ENCODE measurements around the gene BPIFA1.

Gene BPIFA1

DNA sequence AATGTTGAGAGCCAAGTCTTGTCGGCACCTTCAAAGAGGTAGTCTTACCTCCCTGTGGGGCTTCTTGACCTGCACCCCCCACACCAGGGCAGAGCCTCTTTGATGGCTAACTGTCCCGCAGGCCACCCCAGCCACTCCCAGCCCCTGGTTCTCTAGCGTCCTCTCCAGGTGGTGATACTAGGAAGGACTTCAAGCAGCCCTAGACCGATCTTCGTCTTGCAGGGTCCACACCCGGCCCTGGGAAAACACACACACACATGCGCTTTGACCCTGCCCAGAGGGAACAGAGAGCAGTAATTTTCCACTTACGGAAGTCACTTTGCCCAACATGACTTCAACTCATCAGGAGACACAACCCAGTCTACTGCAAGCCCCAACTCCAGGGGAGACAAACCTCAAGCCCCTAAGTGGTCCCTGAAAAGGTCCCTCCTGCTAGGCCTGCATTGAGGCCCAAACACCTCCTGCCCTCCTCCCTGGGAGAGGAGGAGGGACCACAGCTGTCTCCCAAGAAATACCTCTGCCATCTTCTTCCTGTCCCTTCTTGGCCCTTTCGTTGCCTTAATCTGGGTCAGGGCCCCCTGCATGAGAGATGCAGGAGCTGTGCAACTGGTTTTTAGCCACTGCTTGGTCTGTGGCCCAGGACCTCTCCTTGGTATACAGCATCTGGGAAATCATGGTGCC is 44.3 kb downstream of the BPIFA1 start:
- DNase-seq: no peak
- no peaks in the 10 kb centered on the region for H3K9me3 Mint-ChIP-seq

DNA sequence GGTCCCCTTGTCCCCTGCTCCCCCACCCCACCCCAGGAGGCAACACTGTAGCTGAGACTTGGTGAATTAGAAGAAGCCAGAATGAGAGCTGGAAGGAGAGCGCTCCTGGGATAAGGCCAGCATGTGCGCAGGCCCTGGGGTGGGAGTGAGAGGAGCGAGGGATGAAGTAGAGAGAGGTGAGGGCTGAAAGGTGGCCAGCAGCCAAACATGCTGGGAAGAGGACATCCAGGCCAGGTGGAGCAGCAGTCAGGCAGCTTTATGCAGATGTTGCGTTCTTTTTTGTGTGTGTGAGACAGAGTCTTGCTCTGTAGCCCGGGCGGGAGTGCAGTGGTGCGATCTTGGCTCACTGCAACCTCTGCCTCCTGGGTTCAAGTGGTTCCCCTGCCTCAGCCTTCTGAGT is 45.0 kb downstream of the BPIFA1 start:
- Mint-ChIP-seq H3K27ac (no peak overlapping the region), H3K36me3 (ENCODE audit: low read depth) (no peaks in the 10 kb centered on the region), H3K4me1 (no peaks in the 10 kb centered on the region), H3K9me3 (no peaks in the 10 kb centered on the region), H3K4me3 (no peak overlapping the region), H3K27me3 (peaks cover 12% of the 10 kb centered on the region)
- ATAC-seq (no peak), DNase-seq (no peak)

More for the DNA sequence above, 44.3 kb downstream of the BPIFA1 start:
- peaks cover 12% of the 10 kb centered on the region for H3K27me3 Mint-ChIP-seq
- no peak for ATAC-seq
- H3K36me3 Mint-ChIP-seq (ENCODE audit: low read depth): no peaks in the 10 kb centered on the region
- no peak overlapping the region for H3K4me3 Mint-ChIP-seq
- no peaks in the 10 kb centered on the region for H3K4me1 Mint-ChIP-seq
- H3K27ac Mint-ChIP-seq: no peak overlapping the region

DNA sequence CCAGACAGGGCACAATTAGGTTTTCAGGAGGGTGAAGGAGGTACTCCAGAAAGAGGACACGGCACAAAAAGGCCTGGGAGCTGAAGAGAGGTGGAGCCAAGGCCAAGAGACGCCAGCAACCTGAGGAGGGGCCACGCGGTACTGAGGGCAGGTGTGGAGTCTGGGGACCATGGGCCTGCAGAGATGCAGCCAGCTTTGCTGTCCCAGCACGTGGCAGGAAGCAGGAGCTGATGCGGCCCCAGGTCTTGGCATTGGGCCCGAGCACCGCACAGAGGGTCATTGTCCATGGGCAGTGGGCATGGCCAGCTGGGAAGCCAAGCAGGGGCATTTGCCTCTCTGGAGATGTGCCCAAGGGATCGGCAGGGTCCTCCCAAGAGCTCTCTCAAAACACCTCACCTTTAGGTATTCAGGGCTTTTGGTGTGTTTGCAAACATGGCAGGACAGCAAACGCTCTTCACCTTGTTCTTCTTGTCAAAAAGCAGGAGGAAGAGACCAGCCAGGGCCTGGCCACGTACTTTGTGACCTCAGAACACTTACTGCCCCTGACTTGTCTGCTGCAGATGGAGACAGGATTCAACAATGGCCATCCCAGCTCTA is 45.9 kb downstream of the BPIFA1 start:
- Mint-ChIP-seq H3K4me1 (no peaks in the 10 kb centered on the region), H3K9me3 (no peaks in the 10 kb centered on the region), H3K36me3 (ENCODE audit: low read depth) (no peaks in the 10 kb centered on the region), H3K27ac (no peak overlapping the region), H3K4me3 (no peak overlapping the region), H3K27me3 (peaks cover 12% of the 10 kb centered on the region)
- ATAC-seq (no peak), DNase-seq (no peak)

DNA sequence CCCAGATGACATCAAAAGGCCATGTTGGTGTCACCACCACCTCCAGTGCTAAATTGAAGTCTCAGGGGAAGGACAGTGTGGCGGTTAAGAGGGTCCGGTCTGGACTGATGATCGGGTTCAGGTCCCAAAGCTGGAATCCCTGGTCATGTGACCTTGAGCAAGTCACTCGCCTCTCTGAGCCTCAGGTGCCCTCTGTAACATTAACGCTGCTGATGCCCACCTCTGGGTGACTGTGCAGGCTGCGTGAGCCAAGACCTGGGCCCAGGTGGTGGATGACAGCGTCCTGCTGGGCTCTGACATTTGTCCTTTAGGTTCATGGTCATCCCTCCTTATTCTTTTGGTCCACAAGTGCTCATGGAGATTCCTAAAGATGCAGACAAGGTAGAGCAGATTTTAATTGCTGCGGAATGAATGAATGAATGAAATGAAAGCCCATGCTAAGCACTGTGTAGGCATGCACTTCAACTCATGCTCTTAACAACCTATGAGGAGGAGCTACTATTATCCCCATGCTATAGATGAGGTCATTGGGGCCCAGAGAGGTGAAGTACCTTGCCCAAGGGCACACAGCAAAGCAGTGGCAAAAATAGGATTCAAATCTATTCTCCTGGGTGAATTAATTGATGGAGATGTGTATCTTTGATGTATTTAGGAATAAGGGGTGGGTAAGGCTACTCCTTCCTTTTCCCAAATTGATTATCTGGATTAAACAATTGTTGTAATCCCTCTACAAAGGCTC is 46.6 kb downstream of the BPIFA1 start:
- H3K27me3 Mint-ChIP-seq: peaks cover 11% of the 10 kb centered on the region
- DNase-seq (no peak), ATAC-seq (no peak)
- H3K4me1 Mint-ChIP-seq: no peaks in the 10 kb centered on the region
- no peak overlapping the region for H3K4me3 Mint-ChIP-seq
- no peaks in the 10 kb centered on the region for H3K9me3 Mint-ChIP-seq
- H3K36me3 Mint-ChIP-seq (ENCODE audit: low read depth): no peaks in the 10 kb centered on the region
- H3K27ac Mint-ChIP-seq: no peak overlapping the region

DNA sequence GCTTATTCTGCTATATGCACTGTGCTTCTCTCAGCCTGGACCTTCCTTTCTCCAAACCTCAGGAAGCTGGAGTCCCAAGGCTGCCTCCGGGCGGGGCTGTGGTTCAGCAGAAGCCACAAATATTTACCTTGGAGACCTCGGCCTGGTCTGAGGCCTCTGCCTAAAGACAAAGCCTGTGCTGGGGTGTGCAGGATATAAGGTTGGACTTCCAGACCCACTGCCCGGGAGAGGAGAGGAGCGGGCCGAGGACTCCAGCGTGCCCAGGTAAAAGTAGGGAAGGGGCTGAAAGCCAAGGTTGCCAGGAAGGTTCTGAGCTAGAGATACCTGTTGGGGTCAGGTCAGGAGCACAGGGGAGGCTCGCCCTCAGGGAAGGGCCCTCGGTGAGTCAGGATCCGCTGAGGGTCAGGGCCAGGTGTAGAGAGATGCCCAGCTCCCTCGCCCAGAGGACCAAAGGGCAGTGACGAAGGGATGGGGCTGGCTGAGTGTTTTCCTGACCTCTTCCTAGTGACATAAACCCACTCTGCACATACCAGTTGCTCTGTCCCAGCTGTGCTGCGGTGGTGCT is 47.3 kb downstream of the BPIFA1 start, which contains the start of gene BPIFB1:
BPIFB1 (plus strand) TSS at position 224 of the 565 bp plus-strand sequence. CDS start 2,860 bp downstream, outside the sequence.
- H3K36me3 Mint-ChIP-seq (ENCODE audit: low read depth): no peaks in the 10 kb centered on the region
- H3K4me3 Mint-ChIP-seq: no peak within 1 kb of the TSS
- peaks cover 9% of the 10 kb centered on the region for H3K27me3 Mint-ChIP-seq
- no peaks in the 10 kb centered on the region for H3K4me1 Mint-ChIP-seq
- no peak for DNase-seq
- H3K9me3 Mint-ChIP-seq: no peaks in the 10 kb centered on the region
- no peak for ATAC-seq
- H3K27ac Mint-ChIP-seq: no peak within 1 kb of the TSS

DNA sequence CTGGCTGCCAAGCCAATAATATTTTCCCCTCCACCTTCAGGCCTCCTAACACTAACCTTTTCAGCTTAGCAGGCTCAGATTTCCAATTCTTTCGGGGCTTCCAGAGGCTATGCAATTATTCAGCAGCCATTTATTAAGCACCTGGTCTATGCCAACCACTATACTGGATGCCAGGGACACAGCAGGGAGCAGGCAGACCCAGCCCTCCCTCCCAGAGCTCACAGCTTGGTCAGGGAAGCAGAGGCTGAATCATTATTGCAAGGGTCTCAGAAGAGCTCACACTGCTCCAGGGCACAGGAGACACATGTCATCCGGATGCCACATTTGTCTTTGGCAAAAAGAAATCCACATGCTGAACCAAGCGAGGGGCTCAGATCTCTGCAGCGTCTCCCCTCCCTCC is 48.5 kb downstream of the BPIFA1 start:
- no peaks in the 10 kb centered on the region for H3K9me3 Mint-ChIP-seq
- no peak overlapping the region for H3K4me3 Mint-ChIP-seq
- no peak for DNase-seq
- H3K36me3 Mint-ChIP-seq (ENCODE audit: low read depth): no peaks in the 10 kb centered on the region
- ATAC-seq: no peak
- H3K4me1 Mint-ChIP-seq: no peaks in the 10 kb centered on the region
- no peak overlapping the region for H3K27ac Mint-ChIP-seq
- H3K27me3 Mint-ChIP-seq: peaks cover 9% of the 10 kb centered on the region

DNA sequence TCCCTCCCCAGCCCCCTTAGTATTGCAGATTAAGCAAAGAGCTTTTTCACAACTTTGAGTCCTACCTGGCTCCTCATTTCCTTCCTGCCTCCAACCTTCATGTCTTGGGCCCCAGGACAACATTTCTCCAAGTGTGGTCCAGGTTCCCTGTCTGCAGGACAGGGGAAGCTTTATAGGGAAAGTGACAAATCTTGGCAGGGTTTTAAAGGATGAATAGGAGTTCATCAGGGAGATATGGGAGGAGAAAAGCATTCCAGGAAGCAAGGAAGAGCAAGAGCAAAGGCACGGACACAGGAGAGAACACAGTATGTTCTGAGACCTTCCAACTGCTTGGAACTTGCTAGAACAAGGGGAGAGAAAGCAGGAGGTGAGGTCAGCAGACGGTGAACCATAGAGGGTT is 49.1 kb downstream of the BPIFA1 start:
- ATAC-seq (no peak), DNase-seq (no peak)
- Mint-ChIP-seq H3K27me3 (peaks cover 9% of the 10 kb centered on the region), H3K27ac (no peak overlapping the region), H3K4me3 (no peak overlapping the region), H3K4me1 (no peaks in the 10 kb centered on the region), H3K9me3 (no peaks in the 10 kb centered on the region), H3K36me3 (ENCODE audit: low read depth) (no peaks in the 10 kb centered on the region)

DNA sequence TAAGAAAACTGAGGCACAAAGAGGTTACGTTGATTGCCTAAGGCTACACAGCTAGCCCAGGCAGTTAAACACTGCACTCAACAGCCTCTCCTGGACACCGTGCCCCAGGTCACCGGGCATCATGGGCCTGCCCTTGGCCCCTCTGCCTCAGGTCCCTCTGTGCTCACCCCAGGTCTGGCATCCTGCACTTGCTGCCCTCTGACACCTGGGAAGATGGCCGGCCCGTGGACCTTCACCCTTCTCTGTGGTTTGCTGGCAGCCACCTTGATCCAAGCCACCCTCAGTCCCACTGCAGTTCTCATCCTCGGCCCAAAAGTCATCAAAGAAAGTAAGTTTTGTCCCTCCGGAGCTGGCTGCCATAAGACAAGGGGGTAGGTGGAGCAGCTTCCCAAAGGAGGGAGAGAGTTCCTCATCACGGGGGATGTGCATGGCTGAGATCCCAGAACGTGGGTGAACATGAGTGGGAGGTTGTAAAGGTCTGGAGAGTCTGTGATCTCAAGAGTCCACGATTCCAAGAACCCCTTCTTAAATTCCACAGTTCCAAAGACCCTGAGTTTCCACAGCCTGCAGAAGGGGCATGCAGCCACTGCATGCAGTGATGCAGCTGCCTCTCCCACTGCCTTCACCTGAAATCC is 50.2 kb downstream of the BPIFA1 start:
- ATAC-seq: no peak
- H3K36me3 Mint-ChIP-seq (ENCODE audit: low read depth): no peaks in the 10 kb centered on the region
- peaks cover 7% of the 10 kb centered on the region for H3K27me3 Mint-ChIP-seq
- no peak overlapping the region for H3K27ac Mint-ChIP-seq
- no peaks in the 10 kb centered on the region for H3K9me3 Mint-ChIP-seq
- no peak overlapping the region for H3K4me3 Mint-ChIP-seq
- DNase-seq: no peak
- H3K4me1 Mint-ChIP-seq: no peaks in the 10 kb centered on the region

DNA sequence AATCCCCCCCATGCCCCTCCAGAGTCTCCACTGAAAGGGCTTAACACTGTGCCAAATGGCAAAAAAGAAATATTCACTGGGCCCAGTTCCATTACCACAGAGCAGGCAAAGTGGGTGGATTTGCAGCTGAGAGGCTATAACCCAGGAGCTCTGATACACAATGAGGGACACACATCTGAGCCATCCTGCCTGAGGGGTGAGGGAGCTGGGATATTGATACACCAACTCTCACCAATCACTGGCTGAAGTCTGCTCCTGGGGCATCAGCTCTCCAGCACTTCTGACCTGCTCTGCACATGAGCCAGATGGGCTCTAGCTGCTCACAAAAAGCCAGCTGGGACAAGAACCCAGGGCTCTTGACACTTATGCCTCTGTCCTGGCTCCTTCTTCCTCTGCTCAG is 52.1 kb downstream of the BPIFA1 start:
- Mint-ChIP-seq H3K4me3 (no peak overlapping the region), H3K9me3 (no peaks in the 10 kb centered on the region), H3K27ac (no peak overlapping the region), H3K27me3 (peaks cover 12% of the 10 kb centered on the region), H3K36me3 (ENCODE audit: low read depth) (no peaks in the 10 kb centered on the region), H3K4me1 (no peaks in the 10 kb centered on the region)
- ATAC-seq (no peak), DNase-seq (no peak)

DNA sequence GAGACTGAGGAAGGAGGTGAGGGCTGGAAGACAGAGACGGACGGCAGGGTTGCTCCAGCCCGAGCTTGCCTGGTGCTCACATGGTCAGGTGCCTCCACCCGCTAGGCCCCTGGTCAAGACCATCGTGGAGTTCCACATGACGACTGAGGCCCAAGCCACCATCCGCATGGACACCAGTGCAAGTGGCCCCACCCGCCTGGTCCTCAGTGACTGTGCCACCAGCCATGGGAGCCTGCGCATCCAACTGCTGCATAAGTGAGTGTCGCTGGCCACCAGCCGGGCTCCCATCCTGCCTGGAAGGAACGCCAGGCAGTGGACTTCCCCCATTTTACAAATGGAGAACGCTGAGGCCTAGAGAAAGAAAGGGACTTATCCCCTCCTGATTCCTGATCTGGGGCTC is 55.1 kb downstream of the BPIFA1 start:
- no peaks in the 10 kb centered on the region for H3K36me3 Mint-ChIP-seq (ENCODE audit: low read depth)
- no peak overlapping the region for H3K4me3 Mint-ChIP-seq
- H3K27me3 Mint-ChIP-seq: peaks cover 7% of the 10 kb centered on the region
- DNase-seq (no peak), ATAC-seq (no peak)
- H3K4me1 Mint-ChIP-seq: no peaks in the 10 kb centered on the region
- no peak overlapping the region for H3K27ac Mint-ChIP-seq
- no peaks in the 10 kb centered on the region for H3K9me3 Mint-ChIP-seq

DNA sequence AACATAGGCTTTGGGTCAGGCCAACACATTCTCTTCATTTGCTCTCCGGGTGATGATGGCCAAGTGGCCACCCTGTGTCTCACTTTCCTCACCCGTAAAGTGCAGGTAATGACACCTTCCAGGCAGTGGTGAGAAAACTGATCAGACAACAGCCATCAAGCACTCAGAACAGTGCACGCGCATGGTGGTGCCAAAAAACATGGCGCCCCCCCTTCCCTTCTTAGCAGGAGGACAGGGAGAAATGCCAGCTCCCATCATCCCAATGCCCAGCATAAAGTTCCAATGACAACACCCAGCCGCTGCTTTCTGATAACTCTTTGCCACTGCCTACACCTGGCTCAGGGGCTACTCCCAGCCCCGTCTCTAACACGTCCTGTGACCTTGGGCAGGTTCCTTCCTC is 55.6 kb downstream of the BPIFA1 start:
- no peak overlapping the region for H3K27ac Mint-ChIP-seq
- no peak overlapping the region for H3K4me3 Mint-ChIP-seq
- H3K4me1 Mint-ChIP-seq: no peaks in the 10 kb centered on the region
- H3K9me3 Mint-ChIP-seq: no peaks in the 10 kb centered on the region
- no peak for DNase-seq
- ATAC-seq: no peak
- H3K36me3 Mint-ChIP-seq (ENCODE audit: low read depth): no peaks in the 10 kb centered on the region
- peaks cover 7% of the 10 kb centered on the region for H3K27me3 Mint-ChIP-seq

DNA sequence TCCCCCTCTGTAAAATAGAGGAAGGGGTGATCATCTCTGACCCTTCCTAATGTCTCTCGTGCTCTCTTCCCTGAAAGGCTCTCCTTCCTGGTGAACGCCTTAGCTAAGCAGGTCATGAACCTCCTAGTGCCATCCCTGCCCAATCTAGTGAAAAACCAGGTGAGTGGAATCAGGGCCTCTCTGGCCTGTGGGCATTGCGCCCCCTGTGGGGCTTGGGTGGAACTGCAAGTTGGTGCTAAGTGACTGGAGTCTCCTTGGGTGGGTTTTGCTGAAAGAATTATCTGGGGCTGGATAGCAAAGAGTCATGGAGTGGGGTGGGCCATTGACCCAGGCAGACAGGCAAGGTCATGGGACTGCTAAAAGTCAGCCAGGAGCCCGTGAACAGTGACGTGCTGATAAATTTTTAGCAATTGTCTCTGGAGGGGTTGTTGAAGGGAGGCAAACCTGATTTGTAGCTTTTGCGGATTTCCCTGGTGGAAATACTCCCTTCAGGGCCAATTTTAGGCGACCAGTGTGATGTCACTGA is 56.1 kb downstream of the BPIFA1 start:
- no peak overlapping the region for H3K27ac Mint-ChIP-seq
- no peak overlapping the region for H3K4me3 Mint-ChIP-seq
- no peaks in the 10 kb centered on the region for H3K4me1 Mint-ChIP-seq
- DNase-seq (peak; percentile 74), ATAC-seq (no peak)
- H3K36me3 Mint-ChIP-seq (ENCODE audit: low read depth): no peaks in the 10 kb centered on the region
- no peaks in the 10 kb centered on the region for H3K9me3 Mint-ChIP-seq
- peaks cover 7% of the 10 kb centered on the region for H3K27me3 Mint-ChIP-seq
